COLO668 (cell line): Measurements from ENCODE around the gene PTGER2.

Experiments
- DNase-seq: peaks from one replicate; lab custom pipeline; 2025; ENCODE audit not compliant: unreplicated experiment; lab: John Stamatoyannopoulos, UW

The PTGER2 gene

GRCh38 chr14:52366796-52367315 lies 52.7 kb downstream of the PTGER2 start:
- no peak for DNase-seq

GRCh38 chr14:52369305-52369801 lies 55.2 kb downstream of the PTGER2 start:
- DNase-seq, result no peak

GRCh38 chr14:52370406-52370935 lies 56.4 kb downstream of the PTGER2 start:
- no peak for DNase-seq

GRCh38 chr14:52377940-52378339 lies 63.8 kb downstream of the PTGER2 start:
- DNase-seq, result no peak
